Astrocyte of the spinal cord (primary cell): ENCODE data around the gene FAM3B.

Experiments used
- DNase-seq: peaks from one replicate; pipeline ENCODE4 v3.0.0; 2011; ENCODE audit warnings: low read depth, low spot score
- H3K4me3 ChIP-seq: 2 replicates; pipeline ENCODE4 v1.5.1; 2011; ENCODE audit warnings: low read depth, mild to moderate bottlenecking, low read length, moderate library complexity
- in situ Hi-C: cut with HindIII; loops from 2 replicates; pipeline ENCODE4 v1.10.0; 2017; ENCODE audit warnings: low sequenced_read_pairs
- TF ChIP-seq, protein P1 (sequence below): IDR thresholded peaks from 2 replicates; pipeline ENCODE4 v1.5.1; 2012; ENCODE audit warnings: low read depth, mild to moderate bottlenecking, low read length, inconsistent platforms

Gene FAM3B

DNA sequence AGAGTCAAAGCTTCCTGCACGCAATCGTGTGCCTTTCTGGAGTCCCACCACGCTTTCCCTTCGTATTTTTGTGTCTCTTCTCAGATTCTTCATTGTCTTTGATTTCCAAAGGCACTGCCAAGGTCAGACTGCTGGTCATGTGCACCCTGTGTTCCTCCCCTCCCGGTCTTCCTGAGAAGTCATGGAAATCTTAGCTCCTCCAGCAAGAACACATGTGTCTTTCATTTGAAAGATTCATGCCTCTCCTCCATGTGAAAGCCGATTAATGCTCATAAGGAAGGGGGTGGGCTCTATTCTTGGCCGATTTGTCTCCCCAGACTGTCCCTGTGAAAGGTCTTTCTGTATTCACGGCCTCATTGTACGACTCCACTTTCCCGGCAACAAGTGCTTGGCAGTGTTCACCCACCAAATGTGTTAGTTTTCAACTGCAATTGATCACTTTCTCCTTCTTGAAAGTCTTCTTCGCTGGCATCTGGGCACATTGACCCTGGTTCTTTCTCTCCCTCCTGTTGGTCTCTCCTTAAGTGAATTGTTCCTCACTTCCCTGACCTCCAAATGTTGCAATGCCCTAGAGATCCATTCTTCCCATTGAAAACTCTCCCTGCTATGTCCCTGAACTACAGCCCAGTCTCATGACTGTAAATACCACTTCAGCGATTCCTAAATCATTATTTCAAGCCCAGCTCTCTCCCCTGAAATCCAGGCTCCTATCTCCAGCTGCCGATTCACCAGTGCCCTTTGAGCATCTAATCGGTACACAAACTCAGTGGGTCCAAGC lies 70.6 kb downstream of the FAM3B start:
- no peak overlapping the region for H3K4me3 ChIP-seq
- in situ Hi-C loops = no loop called here
- DNase-seq = no peak
- TF ChIP-seq, protein P1, sequence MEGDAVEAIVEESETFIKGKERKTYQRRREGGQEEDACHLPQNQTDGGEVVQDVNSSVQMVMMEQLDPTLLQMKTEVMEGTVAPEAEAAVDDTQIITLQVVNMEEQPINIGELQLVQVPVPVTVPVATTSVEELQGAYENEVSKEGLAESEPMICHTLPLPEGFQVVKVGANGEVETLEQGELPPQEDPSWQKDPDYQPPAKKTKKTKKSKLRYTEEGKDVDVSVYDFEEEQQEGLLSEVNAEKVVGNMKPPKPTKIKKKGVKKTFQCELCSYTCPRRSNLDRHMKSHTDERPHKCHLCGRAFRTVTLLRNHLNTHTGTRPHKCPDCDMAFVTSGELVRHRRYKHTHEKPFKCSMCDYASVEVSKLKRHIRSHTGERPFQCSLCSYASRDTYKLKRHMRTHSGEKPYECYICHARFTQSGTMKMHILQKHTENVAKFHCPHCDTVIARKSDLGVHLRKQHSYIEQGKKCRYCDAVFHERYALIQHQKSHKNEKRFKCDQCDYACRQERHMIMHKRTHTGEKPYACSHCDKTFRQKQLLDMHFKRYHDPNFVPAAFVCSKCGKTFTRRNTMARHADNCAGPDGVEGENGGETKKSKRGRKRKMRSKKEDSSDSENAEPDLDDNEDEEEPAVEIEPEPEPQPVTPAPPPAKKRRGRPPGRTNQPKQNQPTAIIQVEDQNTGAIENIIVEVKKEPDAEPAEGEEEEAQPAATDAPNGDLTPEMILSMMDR = no peak

GRCh38 chr21:41387824-41388223 lies 71.2 kb downstream of the FAM3B start:
- TF ChIP-seq, protein P1 = no peak
- DNase-seq = no peak
- no peak overlapping the region for H3K4me3 ChIP-seq
- in situ Hi-C loops = no loop called here

DNA sequence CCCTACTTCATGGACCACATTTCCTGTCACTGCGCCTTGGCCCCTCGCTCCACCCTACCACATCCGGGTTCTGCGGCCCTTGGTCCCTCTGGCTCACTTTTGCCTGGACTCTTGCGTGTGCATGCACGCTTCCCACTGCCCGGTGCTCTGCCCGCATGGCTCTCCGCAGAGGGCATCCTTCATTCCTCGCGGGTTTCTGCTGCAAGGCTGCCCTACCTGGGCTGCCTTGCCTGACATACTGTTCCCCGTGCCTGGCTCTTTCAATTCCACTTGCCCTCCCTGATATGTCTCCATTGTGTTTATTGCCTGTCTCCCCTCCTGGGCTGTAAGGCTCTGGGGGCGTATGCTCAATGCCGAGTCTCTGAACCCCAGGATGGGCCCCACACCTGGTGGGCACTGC lies 71.7 kb downstream of the FAM3B start:
- DNase-seq = no peak
- no peak overlapping the region for H3K4me3 ChIP-seq
- TF ChIP-seq, protein P1 = no peak
- in situ Hi-C loops = no loop called here

DNA sequence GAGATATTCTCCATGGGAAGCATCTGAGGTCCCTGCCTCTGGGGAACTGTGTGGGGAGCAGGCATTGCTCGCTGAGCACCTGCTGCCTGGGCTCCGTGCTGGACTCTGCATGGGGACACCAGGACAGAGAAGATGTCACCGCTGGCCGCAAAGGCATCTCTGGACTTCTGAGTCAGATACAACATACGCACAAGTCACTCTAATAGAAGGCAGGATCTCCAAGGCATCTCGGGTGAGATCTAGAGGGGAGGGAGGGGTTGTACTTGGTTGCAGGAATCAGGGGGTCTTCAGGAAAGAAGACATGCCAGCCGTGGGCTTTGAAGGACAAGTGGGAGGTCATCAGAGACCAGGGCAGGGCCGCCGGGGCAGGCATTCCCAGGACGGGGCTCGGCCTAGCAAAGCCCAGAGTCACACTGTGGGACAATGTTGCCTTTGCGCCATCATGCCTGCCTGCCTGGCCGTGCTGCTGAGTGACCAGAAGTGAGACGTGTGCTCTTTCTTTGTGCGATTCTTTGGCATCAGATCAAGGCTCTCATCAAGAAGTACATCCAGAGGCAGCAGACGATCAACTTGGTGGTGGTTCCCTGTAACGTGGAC lies 73.5 kb downstream of the FAM3B start:
- no peak for DNase-seq
- in situ Hi-C loops = no loop called here
- TF ChIP-seq, protein P1 = no peak
- no peak overlapping the region for H3K4me3 ChIP-seq

GRCh38 chr21:41393876-41394465 lies 77.4 kb downstream of the FAM3B start:
- TF ChIP-seq, protein P1 = no peak
- in situ Hi-C loops = no loop called here
- H3K4me3 ChIP-seq = no peak overlapping the region
- DNase-seq = no peak

DNA sequence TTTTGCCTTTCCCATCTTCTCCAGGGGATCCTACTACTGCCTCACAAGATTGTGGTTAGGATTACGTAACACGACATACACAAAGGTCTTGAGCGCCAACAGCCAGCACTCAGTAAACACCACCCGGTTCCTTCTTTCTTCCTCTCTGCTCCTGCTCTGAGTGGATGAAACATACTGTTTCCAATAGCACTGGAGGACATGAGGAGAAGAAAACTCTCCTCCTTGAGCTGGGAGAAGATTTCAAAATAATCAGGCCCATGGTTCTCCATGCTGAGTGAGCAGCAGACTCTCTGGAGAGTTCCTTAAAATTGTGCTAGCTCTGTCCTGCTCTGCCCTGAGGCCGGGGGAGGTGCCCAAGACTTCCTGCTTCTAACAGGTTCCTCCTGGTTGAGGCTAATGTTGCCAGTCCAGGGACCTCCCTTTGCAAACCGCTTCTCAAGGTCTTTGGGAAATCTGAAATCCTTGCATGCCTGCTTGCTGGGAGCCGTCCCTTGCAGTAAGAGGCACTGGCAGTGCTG lies 80.0 kb downstream of the FAM3B start:
- no peak for DNase-seq
- TF ChIP-seq, protein P1 = no peak
- H3K4me3 ChIP-seq = no peak overlapping the region

More for the DNA sequence above, 80.0 kb downstream of the FAM3B start:
- in situ Hi-C loops = no loop called here
